CD14-positive monocyte (primary cell): Measurements from ENCODE around the gene NAPB. TPM values are rescaled to one million over a fixed set of nuclear protein-coding genes. Genes with fewer than 3 reads are reported as not detected.
A peak's percentile ranks its signal among the peaks of the same experiment; 100 is the strongest.

Source experiments
- DNase-seq, 3 donors: peaks; one replicate each; pipeline ENCODE4 v3.0.0-alpha.2; 2011 to 2022
- H2AFZ ChIP-seq: 2 replicates; pipeline ENCODE4 v1.6.0; 2012; ENCODE audit warnings: mild to moderate bottlenecking, low read depth, low read length, inconsistent platforms; ENCODE audit not compliant: insufficient read depth, poor library complexity, severe bottlenecking
- H3K27ac ChIP-seq, 2 donors: 1 replicate in 1 of 2; 2 replicates in 1 of 2; pipeline ENCODE4 v1.5.1; 2012 to 2013; ENCODE audit warnings: low read length in 2 of 2, control low read depth in 1 of 2, inconsistent platforms in 1 of 2, low read depth in 1 of 2, mild to moderate bottlenecking in 1 of 2
- H3K27me3 ChIP-seq, 2 donors: one replicate each; pipeline versions ENCODE4 v1.6.0 to v1.6.1; 2011 to 2013; ENCODE audit warnings: low read length in 2 of 2; ENCODE audit not compliant: control insufficient read depth in 2 of 2, insufficient read depth in 2 of 2
- H3K36me3 ChIP-seq, 2 donors: replicated peaks in 1 of 2; 1 replicate in 1 of 2; 2 replicates in 1 of 2; pipeline versions ENCODE4 v1.5.1 to v1.6.1; 2012 to 2013; ENCODE audit warnings: low read length in 2 of 2, control low read depth in 1 of 2, inconsistent platforms in 1 of 2, mild to moderate bottlenecking in 1 of 2; ENCODE audit not compliant: insufficient read depth in 2 of 2, control insufficient read depth in 1 of 2
- H3K4me1 ChIP-seq, 2 donors: 1 replicate in 1 of 2; 2 replicates in 1 of 2; pipeline versions ENCODE4 v1.5.1 to v1.6.1; 2012 to 2013; ENCODE audit warnings: low read length in 2 of 2, control low read depth in 1 of 2, inconsistent platforms in 1 of 2, mild to moderate bottlenecking in 1 of 2, moderate library complexity in 1 of 2; ENCODE audit not compliant: insufficient read depth in 2 of 2, control insufficient read depth in 1 of 2
- H3K4me2 ChIP-seq: replicated peaks from 2 replicates; pipeline ENCODE3; 2012; ENCODE audit warnings: low read length, moderate library complexity, mild to moderate bottlenecking; ENCODE audit not compliant: poor library complexity, severe bottlenecking; ENCODE audit errors: extremely low read depth
- H3K4me3 ChIP-seq, 3 experiments: fragments of 200-600 bp in 1 of 3; sonication (generic) in 1 of 3; replicated peaks in 1 of 3; 1 replicate in 2 of 3; 2 replicates in 1 of 3; pipeline ENCODE4 v1.5.1; 2011 to 2013; ENCODE audit warnings: low read length in 3 of 3, mild to moderate bottlenecking in 3 of 3, control low read depth in 2 of 3, low read depth in 2 of 3, inconsistent platforms in 1 of 3, moderate library complexity in 1 of 3
- H3K79me2 ChIP-seq: 2 replicates; pipeline ENCODE4 v1.6.0; 2012; ENCODE audit warnings: mild to moderate bottlenecking, control low read depth, inconsistent platforms, low read length, moderate library complexity; ENCODE audit not compliant: insufficient read depth
- H3K9ac ChIP-seq: 2 replicates; pipeline ENCODE4 v1.6.0; 2017; ENCODE audit warnings: low read length, mild to moderate bottlenecking; ENCODE audit not compliant: insufficient read depth, poor library complexity, severe bottlenecking
- H3K9me3 ChIP-seq, 2 donors: replicated peaks in 1 of 2; 1 replicate in 1 of 2; 2 replicates in 1 of 2; pipeline versions ENCODE4 v1.5.1 to v1.6.1; 2012 to 2013; ENCODE audit warnings: low read length in 2 of 2, control low read depth in 1 of 2; ENCODE audit not compliant: control insufficient read depth in 1 of 2, insufficient read depth in 1 of 2
- H4K20me1 ChIP-seq: 2 replicates; pipeline ENCODE4 v1.6.0; 2012; ENCODE audit warnings: mild to moderate bottlenecking, low read length, control low read depth, moderate library complexity; ENCODE audit not compliant: insufficient read depth
- H3K27ac Mint-ChIP-seq, 7 donors: one replicate each; pipeline ENCODE4 v1.8.0; 2020; ENCODE audit warnings: mild to moderate bottlenecking in 7 of 7, mixed read lengths in 7 of 7, moderate library complexity in 6 of 7, inconsistent platforms in 2 of 7
- H3K27me3 Mint-ChIP-seq, 3 donors: one replicate each; pipeline ENCODE4 v1.8.0; 2021 to 2022; ENCODE audit warnings: low read depth in 3 of 3, mild to moderate bottlenecking in 3 of 3, mixed read lengths in 3 of 3, moderate library complexity in 3 of 3, inconsistent platforms in 1 of 3
- H3K36me3 Mint-ChIP-seq, 2 donors: one replicate each; pipeline ENCODE4 v1.8.0; 2020; ENCODE audit warnings: mixed read lengths in 2 of 2, inconsistent platforms in 1 of 2, mild to moderate bottlenecking in 1 of 2
- H3K4me1 Mint-ChIP-seq: one replicate; pipeline ENCODE4 v1.8.0; 2020; ENCODE audit warnings: mild to moderate bottlenecking, mixed read lengths
- H3K4me3 Mint-ChIP-seq, 2 donors: one replicate each; pipeline ENCODE4 v1.8.0; 2020; ENCODE audit warnings: mild to moderate bottlenecking in 2 of 2, mixed read lengths in 2 of 2, moderate library complexity in 1 of 2
- H3K9me3 Mint-ChIP-seq, 7 donors: one replicate each; pipeline ENCODE4 v1.8.0; 2020 to 2022; ENCODE audit warnings: mixed read lengths in 7 of 7, mild to moderate bottlenecking in 6 of 7, moderate library complexity in 6 of 7, inconsistent platforms in 2 of 7
- WGBS: methylation state at CpG from one replicate; pipeline ENCODE4 v1.1.5; 2013; ENCODE audit warnings: missing lambda C conversion rate; ENCODE audit not compliant: insufficient coverage; 5-methylcytosine and 5-hydroxymethylcytosine counted together
- intact Hi-C, 2 donors: fragments of 100-400 bp; cut with micrococcal nuclease; formaldehyde crosslinking; loops; one replicate each; pipeline versions ENCODE4 v1.15.0 to v1.15.1; 2023
- polyA plus RNA-seq, 3 donors: library from polyadenylated mRNA; depleted of rRNA in 1 of 3; unstranded in 2 of 3; stranded (reverse) in 1 of 3; fragments of 300-500 nt in 2 of 3; fragments of >200 nt in 1 of 3; fragmentation: Illumina TruSeq in 2 of 3; gene quantifications; 1 replicate in 2 of 3; 2 replicates in 1 of 3; pipeline ENCODE4 v1.2.3, GENCODE V29; 2012 to 2021
- TF ChIP-seq, protein P1 (sequence below): fragments of 200-600 bp; IDR thresholded peaks from one replicate; pipeline ENCODE4 v1.8.0; 2022; ENCODE audit warnings: antibody characterized with exemption, mild to moderate bottlenecking

NAPB gene
- polyA plus RNA-seq, 3 donors = 2.4 to 6.3 (median 2.6) TPM

DNA sequence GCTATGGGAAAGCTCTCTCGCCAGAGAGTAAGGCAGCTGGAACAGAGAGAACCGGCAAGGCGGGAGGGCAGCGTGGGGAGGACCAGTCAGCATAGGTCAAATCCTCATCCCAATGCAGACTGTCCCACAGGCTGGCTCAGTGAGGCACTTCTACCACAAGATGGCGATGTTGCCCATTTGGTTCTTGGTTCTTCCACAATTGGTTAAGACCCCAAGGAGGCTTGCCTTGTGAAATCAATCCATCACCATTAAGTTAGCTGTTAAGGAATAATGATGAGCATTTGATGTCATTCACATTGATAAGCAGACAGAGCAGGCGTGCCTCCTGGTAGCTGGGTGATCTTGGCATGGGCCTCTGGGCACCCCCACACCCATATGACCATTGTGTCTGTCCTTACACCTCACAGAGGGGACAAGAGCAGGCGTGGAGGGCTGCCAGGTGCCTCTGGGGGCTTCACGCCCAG lies 20.6 kb upstream of the NAPB start:
- no peaks in the 10 kb centered on the region for H3K36me3 Mint-ChIP-seq
- no peak overlapping the region for H3K4me2 ChIP-seq
- H3K27me3 ChIP-seq = no peaks in the 10 kb centered on the region
- WGBS = 28% methylated on average over 6 of the region's 8 CpGs
- H3K9me3 ChIP-seq = no peaks in the 10 kb centered on the region
- H3K9me3 Mint-ChIP-seq = no peaks in the 10 kb centered on the region
- peaks cover 2 to 10% (median 8%) of the 10 kb centered on the region in 3 donors for H3K27me3 Mint-ChIP-seq
- no peak overlapping the region for H3K27ac ChIP-seq
- no peaks in the 10 kb centered on the region for H4K20me1 ChIP-seq
- peak; percentile 46 to 76 (median 67) for DNase-seq
- no peak overlapping the region for H2AFZ ChIP-seq
- intact Hi-C loops = loop anchor here (1.0 to 2.0 kb wide), 2 partner anchors 164 to 165 kb away; no protein-coding TSS in a partner anchor
- no peaks in the 10 kb centered on the region for H3K79me2 ChIP-seq
- TF ChIP-seq, protein P1, sequence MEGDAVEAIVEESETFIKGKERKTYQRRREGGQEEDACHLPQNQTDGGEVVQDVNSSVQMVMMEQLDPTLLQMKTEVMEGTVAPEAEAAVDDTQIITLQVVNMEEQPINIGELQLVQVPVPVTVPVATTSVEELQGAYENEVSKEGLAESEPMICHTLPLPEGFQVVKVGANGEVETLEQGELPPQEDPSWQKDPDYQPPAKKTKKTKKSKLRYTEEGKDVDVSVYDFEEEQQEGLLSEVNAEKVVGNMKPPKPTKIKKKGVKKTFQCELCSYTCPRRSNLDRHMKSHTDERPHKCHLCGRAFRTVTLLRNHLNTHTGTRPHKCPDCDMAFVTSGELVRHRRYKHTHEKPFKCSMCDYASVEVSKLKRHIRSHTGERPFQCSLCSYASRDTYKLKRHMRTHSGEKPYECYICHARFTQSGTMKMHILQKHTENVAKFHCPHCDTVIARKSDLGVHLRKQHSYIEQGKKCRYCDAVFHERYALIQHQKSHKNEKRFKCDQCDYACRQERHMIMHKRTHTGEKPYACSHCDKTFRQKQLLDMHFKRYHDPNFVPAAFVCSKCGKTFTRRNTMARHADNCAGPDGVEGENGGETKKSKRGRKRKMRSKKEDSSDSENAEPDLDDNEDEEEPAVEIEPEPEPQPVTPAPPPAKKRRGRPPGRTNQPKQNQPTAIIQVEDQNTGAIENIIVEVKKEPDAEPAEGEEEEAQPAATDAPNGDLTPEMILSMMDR = peak; percentile 91
- no peaks in the 10 kb centered on the region for H3K4me1 Mint-ChIP-seq
- H3K36me3 ChIP-seq = no peaks in the 10 kb centered on the region
- H3K9ac ChIP-seq = no peak overlapping the region
- H3K4me3 Mint-ChIP-seq = no peak overlapping the region
- H3K4me3 ChIP-seq = no peak overlapping the region
- no peak overlapping the region for H3K27ac Mint-ChIP-seq
- no peaks in the 10 kb centered on the region for H3K4me1 ChIP-seq

DNA sequence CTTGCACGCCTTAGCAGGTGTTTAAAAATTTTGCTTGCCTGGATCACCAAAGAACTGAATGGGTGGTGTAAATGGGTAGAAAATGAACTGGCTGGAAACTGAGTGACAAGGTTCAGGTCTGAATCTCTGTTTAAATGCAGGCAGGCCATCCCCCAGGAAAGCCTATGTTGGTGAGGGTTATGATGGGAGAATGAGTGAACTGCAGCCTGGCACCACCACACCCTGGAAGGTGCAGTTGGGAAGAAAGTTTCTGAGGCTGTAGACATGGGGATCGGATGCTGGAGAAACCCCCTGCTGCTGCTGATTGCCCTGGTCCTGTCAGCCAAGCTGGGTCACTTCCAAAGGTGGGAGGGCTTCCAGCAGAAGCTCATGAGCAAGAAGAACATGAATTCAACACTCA lies 18.7 kb upstream of the NAPB start:
- Histone ChIP-seq H3K27me3 (no peaks in the 10 kb centered on the region), H3K36me3 (no peaks in the 10 kb centered on the region), H3K27ac (no peak overlapping the region), H3K9me3 (no peaks in the 10 kb centered on the region), H3K4me3 (no peak overlapping the region), H3K9ac (no peak overlapping the region), H2AFZ (no peak overlapping the region), H3K4me2 (no peak overlapping the region), H4K20me1 (no peaks in the 10 kb centered on the region), H3K4me1 (no peaks in the 10 kb centered on the region), H3K79me2 (no peaks in the 10 kb centered on the region)
- no peak overlapping the region for H3K4me3 Mint-ChIP-seq
- no peak for DNase-seq
- H3K9me3 Mint-ChIP-seq = no peaks in the 10 kb centered on the region
- TF ChIP-seq, protein P1 = no peak
- H3K27me3 Mint-ChIP-seq = peaks cover 2 to 9% (median 8%) of the 10 kb centered on the region in 3 donors
- no peak overlapping the region for H3K27ac Mint-ChIP-seq
- intact Hi-C loops = no loop called here
- no peaks in the 10 kb centered on the region for H3K36me3 Mint-ChIP-seq
- 100% methylated on average over 2 of the region's 2 CpGs for WGBS
- H3K4me1 Mint-ChIP-seq = no peaks in the 10 kb centered on the region
